ENCODE results near the gene TSC22D4. TPM values are rescaled to one million over a fixed set of nuclear protein-coding genes. Genes with fewer than 3 reads are reported as not detected.

Gene TSC22D4
- total RNA-seq, 1 donor from 2014 or later = 46.9 TPM

- Mint-ChIP-seq H3K27ac (ENCODE audit: unreplicated experiment) (peak overlapping the region; percentile 18), H3K4me3 (ENCODE audit: unreplicated experiment) (no peak overlapping the region)
Measured at GRCh38 chr7:100433276-100433591, 45.8 kb downstream of the TSC22D4 start.

GRCh38 chr7:100432621-100433275 lies 46.3 kb downstream of the TSC22D4 start:
- H3K9me3 Mint-ChIP-seq (ENCODE audit: unreplicated experiment) = no peaks in the 10 kb centered on the region
- no peaks in the 10 kb centered on the region for H3K27me3 Mint-ChIP-seq (ENCODE audit: unreplicated experiment)
- no peak for DNase-seq (ENCODE audit: extremely low spot score, unreplicated experiment)
- peaks cover 48% of the 10 kb centered on the region for H3K4me1 Mint-ChIP-seq (ENCODE audit: unreplicated experiment)
- peaks cover 27% of the 10 kb centered on the region for H3K36me3 Mint-ChIP-seq (ENCODE audit: unreplicated experiment)
- TF ChIP-seq CTCF (IDR thresholded peaks at IDR 0.05) = no peak
- H3K27ac Mint-ChIP-seq (ENCODE audit: unreplicated experiment) = peak overlapping the region; percentile 14
- H3K4me3 Mint-ChIP-seq (ENCODE audit: unreplicated experiment) = no peak overlapping the region

More at GRCh38 chr7:100433276-100433591, 45.8 kb downstream of the TSC22D4 start:
- no peak for DNase-seq (ENCODE audit: extremely low spot score, unreplicated experiment)
- Mint-ChIP-seq H3K4me1 (ENCODE audit: unreplicated experiment) (peaks cover 43% of the 10 kb centered on the region), H3K36me3 (ENCODE audit: unreplicated experiment) (peaks cover 27% of the 10 kb centered on the region), H3K27me3 (ENCODE audit: unreplicated experiment) (no peaks in the 10 kb centered on the region), H3K9me3 (ENCODE audit: unreplicated experiment) (no peaks in the 10 kb centered on the region)
- TF ChIP-seq CTCF (IDR thresholded peaks at IDR 0.05) = no peak

- TF ChIP-seq CTCF (IDR thresholded peaks at IDR 0.05) = no peak
- no peaks in the 10 kb centered on the region for H3K27me3 Mint-ChIP-seq (ENCODE audit: unreplicated experiment)
- no peak for DNase-seq (ENCODE audit: extremely low spot score, unreplicated experiment)
- H3K27ac Mint-ChIP-seq (ENCODE audit: unreplicated experiment) = no peak overlapping the region
- H3K4me1 Mint-ChIP-seq (ENCODE audit: unreplicated experiment) = peaks cover 50% of the 10 kb centered on the region
- peaks cover 27% of the 10 kb centered on the region for H3K36me3 Mint-ChIP-seq (ENCODE audit: unreplicated experiment)
- H3K4me3 Mint-ChIP-seq (ENCODE audit: unreplicated experiment) = peak overlapping the region; percentile 55
- no peaks in the 10 kb centered on the region for H3K9me3 Mint-ChIP-seq (ENCODE audit: unreplicated experiment)
Measured at GRCh38 chr7:100432053-100432452, 47.0 kb downstream of the TSC22D4 start.

- H3K9me3 Mint-ChIP-seq (ENCODE audit: unreplicated experiment) = no peaks in the 10 kb centered on the region
- H3K4me1 Mint-ChIP-seq (ENCODE audit: unreplicated experiment) = peaks cover 46% of the 10 kb centered on the region
- no peak for DNase-seq (ENCODE audit: extremely low spot score, unreplicated experiment)
- H3K27me3 Mint-ChIP-seq (ENCODE audit: unreplicated experiment) = no peaks in the 10 kb centered on the region
- no peak for TF ChIP-seq CTCF (IDR thresholded peaks at IDR 0.05)
- H3K36me3 Mint-ChIP-seq (ENCODE audit: unreplicated experiment) = peaks cover 27% of the 10 kb centered on the region
- H3K4me3 Mint-ChIP-seq (ENCODE audit: unreplicated experiment) = peak overlapping the region; percentile 55
- peak overlapping the region; percentile 31 for H3K27ac Mint-ChIP-seq (ENCODE audit: unreplicated experiment)
Measured at GRCh38 chr7:100431286-100431735, 47.7 kb downstream of the TSC22D4 start.

GRCh38 chr7:100430493-100431285 lies 48.3 kb downstream of the TSC22D4 start:
- no peaks in the 10 kb centered on the region for H3K27me3 Mint-ChIP-seq (ENCODE audit: unreplicated experiment)
- no peak for DNase-seq (ENCODE audit: extremely low spot score, unreplicated experiment)
- peak overlapping the region; percentile 76 for H3K4me3 Mint-ChIP-seq (ENCODE audit: unreplicated experiment)
- peak overlapping the region; percentile 82 for H3K27ac Mint-ChIP-seq (ENCODE audit: unreplicated experiment)
- H3K9me3 Mint-ChIP-seq (ENCODE audit: unreplicated experiment) = no peaks in the 10 kb centered on the region
- no peak for TF ChIP-seq CTCF (IDR thresholded peaks at IDR 0.05)
- H3K4me1 Mint-ChIP-seq (ENCODE audit: unreplicated experiment) = peaks cover 45% of the 10 kb centered on the region
- H3K36me3 Mint-ChIP-seq (ENCODE audit: unreplicated experiment) = peaks cover 27% of the 10 kb centered on the region
